Measurements from ENCODE around the gene USF1. TPM values are rescaled to one million over a fixed set of nuclear protein-coding genes. Genes with fewer than 3 reads are reported as not detected.

Gene USF1
- total RNA-seq, 1 experiment from 2014 or later, result 59.2 TPM

DNA sequence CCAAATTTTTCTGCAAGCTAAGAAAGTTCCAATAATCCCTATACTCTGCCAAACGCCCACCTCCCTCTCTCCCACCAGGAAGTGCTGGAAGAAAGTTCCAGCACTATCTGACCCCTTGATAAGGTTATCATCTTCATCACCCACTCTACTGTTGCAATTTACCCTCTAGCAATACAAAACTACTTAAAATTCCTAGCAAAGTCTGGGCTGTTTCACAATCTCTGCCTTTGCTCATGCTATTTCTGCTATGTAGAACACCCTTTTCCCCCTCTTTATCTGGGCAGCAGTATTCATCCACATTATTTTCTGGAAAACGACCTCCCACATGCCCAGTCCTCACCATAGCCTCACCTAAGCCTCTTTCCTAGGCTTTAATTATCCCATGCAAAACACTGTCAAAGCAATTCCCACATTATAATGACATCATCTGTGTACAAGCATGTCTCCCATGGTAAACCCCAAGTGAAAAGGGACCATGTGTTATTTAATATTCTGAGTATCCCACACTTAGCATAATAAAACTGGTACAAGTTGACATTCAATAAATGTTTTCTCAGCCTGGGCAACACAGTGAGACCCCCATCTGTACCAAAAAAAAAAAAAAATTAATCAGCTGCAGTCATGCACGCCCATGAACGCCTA, 36.8 kb downstream of the USF1 start:
- peaks cover 49% of the 10 kb centered on the region; the same call in 1 of the 2 replicates for H3K79me2 ChIP-seq (ENCODE audit: insufficient read depth, low read length)

More for the DNA sequence above, 36.8 kb downstream of the USF1 start:
- H3K23ac ChIP-seq (ENCODE audit: insufficient read length, low read depth, low read length), result no peak overlapping the region
- no peak overlapping the region for H3K4me2 ChIP-seq (ENCODE audit: insufficient read depth, insufficient read length, low read length)
- no peak overlapping the region for H2AFZ ChIP-seq (ENCODE audit: low read length)
- H2BK5ac ChIP-seq (ENCODE audit: insufficient read length, low read length), result no peak overlapping the region
- no peak overlapping the region for H3K56ac ChIP-seq (ENCODE audit: insufficient read length, low read depth, low read length)
- H3K18ac ChIP-seq (ENCODE audit: insufficient read length, low read depth, low read length), result no peak overlapping the region
- TF ChIP-seq, protein P1, sequence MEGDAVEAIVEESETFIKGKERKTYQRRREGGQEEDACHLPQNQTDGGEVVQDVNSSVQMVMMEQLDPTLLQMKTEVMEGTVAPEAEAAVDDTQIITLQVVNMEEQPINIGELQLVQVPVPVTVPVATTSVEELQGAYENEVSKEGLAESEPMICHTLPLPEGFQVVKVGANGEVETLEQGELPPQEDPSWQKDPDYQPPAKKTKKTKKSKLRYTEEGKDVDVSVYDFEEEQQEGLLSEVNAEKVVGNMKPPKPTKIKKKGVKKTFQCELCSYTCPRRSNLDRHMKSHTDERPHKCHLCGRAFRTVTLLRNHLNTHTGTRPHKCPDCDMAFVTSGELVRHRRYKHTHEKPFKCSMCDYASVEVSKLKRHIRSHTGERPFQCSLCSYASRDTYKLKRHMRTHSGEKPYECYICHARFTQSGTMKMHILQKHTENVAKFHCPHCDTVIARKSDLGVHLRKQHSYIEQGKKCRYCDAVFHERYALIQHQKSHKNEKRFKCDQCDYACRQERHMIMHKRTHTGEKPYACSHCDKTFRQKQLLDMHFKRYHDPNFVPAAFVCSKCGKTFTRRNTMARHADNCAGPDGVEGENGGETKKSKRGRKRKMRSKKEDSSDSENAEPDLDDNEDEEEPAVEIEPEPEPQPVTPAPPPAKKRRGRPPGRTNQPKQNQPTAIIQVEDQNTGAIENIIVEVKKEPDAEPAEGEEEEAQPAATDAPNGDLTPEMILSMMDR (conservative IDR thresholded peaks at IDR 0.05), result no peak
- no peak overlapping the region for H2BK20ac ChIP-seq (ENCODE audit: low read depth, low read length, poor library complexity, severe bottlenecking)
- no CpG with 5 or more reads among the region's 4 CpGs for WGBS (ENCODE audit: extremely low coverage, insufficient read length, low lambda C conversion rate)
- H2BK120ac ChIP-seq (ENCODE audit: low read depth, low read length, poor library complexity, severe bottlenecking), result no peak overlapping the region
- H3K14ac ChIP-seq (ENCODE audit: insufficient read depth, low read length), result no peak overlapping the region
- no peak overlapping the region for H2BK12ac ChIP-seq (ENCODE audit: insufficient read length, low read depth, low read length)
- no peak for DNase-seq
- H3K27me3 ChIP-seq (ENCODE audit: insufficient read depth, low read length), result no peaks in the 10 kb centered on the region
- Mint-ChIP-seq H3K27ac (peak overlapping the region in 2 of 3 experiments; percentile 11 to 41; a peak in 3 of 7 replicates), H3K36me3 (ENCODE audit: insufficient read depth in 1 of 3, low read depth in 3 of 3) (peaks cover 5 to 25% (median 21%) of the 10 kb centered on the region in 3 experiments; a peak in 6 of 7 replicates), H3K27me3 (ENCODE audit: low read depth) (no peaks in the 10 kb centered on the region), H3K4me1 (peaks cover 24 to 33% of the 10 kb centered on the region in 2 experiments), H3K9me3 (no peaks in the 10 kb centered on the region), H3K4me3 (no peak overlapping the region)
- H3T11ph ChIP-seq (ENCODE audit: low read length), result no peak overlapping the region
- no peaks in the 10 kb centered on the region for H3K9me3 ChIP-seq (ENCODE audit: control insufficient read depth, low read depth, low read length)
- H2AK5ac ChIP-seq (ENCODE audit: insufficient read length, low read length), result no peak overlapping the region
- H3K4me1 ChIP-seq (ENCODE audit: insufficient read depth, low read length), result peaks cover 6% of the 10 kb centered on the region; the same call in 1 of the 2 replicates
- no peak overlapping the region for H4K5ac ChIP-seq (ENCODE audit: insufficient read length, low read depth, low read length)
- H3K27ac ChIP-seq (ENCODE audit: insufficient read length, low read depth, low read length), result no peak overlapping the region
- no peak overlapping the region for H2BK15ac ChIP-seq (ENCODE audit: low read depth, low read length)
- peaks cover 17% of the 10 kb centered on the region for H3K79me1 ChIP-seq (ENCODE audit: insufficient read depth, low read depth, low read length, poor library complexity, severe bottlenecking)
- no peak overlapping the region for H3K9ac ChIP-seq (ENCODE audit: extremely low read depth, insufficient read length, low read length)
- H4K20me1 ChIP-seq (ENCODE audit: control insufficient read depth, insufficient read depth, insufficient read length), result no peaks in the 10 kb centered on the region
- no peak overlapping the region for H4K8ac ChIP-seq (replicated peaks; ENCODE audit: insufficient read length, low read depth, low read length)
- H4K91ac ChIP-seq (ENCODE audit: insufficient read length, low read depth, low read length), result no peak overlapping the region
- no peaks in the 10 kb centered on the region for H3K23me2 ChIP-seq (ENCODE audit: insufficient read length, low read depth, low read length, poor library complexity, severe bottlenecking)
- H3K4ac ChIP-seq (ENCODE audit: low read depth, low read length), result no peak overlapping the region
